Endothelial cell of umbilical vein (primary cell): ENCODE results near the gene KIRREL2. TPM values are rescaled to one million over a fixed set of nuclear protein-coding genes. Genes with fewer than 3 reads are reported as not detected.

Experiments used
- BruUV-seq: library from RNA; stranded (reverse); fragments of 400-500 nt; replicated peaks from 2 replicates; lab custom pipeline; 2021; lab: Mats Ljungman, UMichigan
- CTCF ChIA-PET: fragments of 300-600, 350-600 bp; sonication (Branson Sonifier 250); formaldehyde crosslinking; loops from one replicate; lab custom pipeline; 2021; ENCODE audit warnings: antibody characterized with exemption, inconsistent platforms; lab: Charles Lee
- POLR2A ChIA-PET: fragments of 300-600, 350-600 bp; sonication (Branson Sonifier 250); formaldehyde crosslinking; loops from one replicate; lab custom pipeline; 2021; ENCODE audit warnings: antibody characterized with exemption, inconsistent platforms; lab: Charles Lee
- DNase-seq: peaks from one replicate; pipeline ENCODE4 v3.0.0-alpha.2; 2011; ENCODE audit warnings: low read depth, low spot score
- FAIRE-seq: peaks from 2 replicates; lab custom pipeline; 2011; peaks lifted over from hg19 to GRCh38; lab: Jason Lieb, UNC
- H2AFZ ChIP-seq: 2 replicates; pipeline ENCODE4 v1.6.0; 2012; ENCODE audit warnings: low read depth, low read length, control low read depth, inconsistent platforms
- H3K27ac ChIP-seq: 2 replicates; pipeline ENCODE4 v1.5.1; 2011; ENCODE audit warnings: low read depth, mild to moderate bottlenecking, control low read depth, low read length, moderate library complexity; ENCODE audit not compliant: insufficient read depth
- H3K27me3 ChIP-seq, 2 experiments: 2 replicates each; pipeline versions ENCODE4 v1.6.0 to v1.6.1; 2011; ENCODE audit warnings: low read length in 2 of 2, mixed read lengths in 1 of 2; ENCODE audit not compliant: control insufficient read depth in 2 of 2, insufficient read depth in 2 of 2
- H3K36me3 ChIP-seq, 2 experiments: 2 replicates in 1 of 2; 3 replicates in 1 of 2; pipeline ENCODE4 v1.5.1; 2011; ENCODE audit warnings: low read length in 2 of 2, mild to moderate bottlenecking in 1 of 2, moderate library complexity in 1 of 2; ENCODE audit not compliant: control insufficient read depth in 2 of 2, insufficient read depth in 2 of 2; ENCODE audit errors: extremely low read depth in 1 of 2
- H3K4me1 ChIP-seq: 3 replicates; pipeline ENCODE4 v1.5.1; 2011; ENCODE audit warnings: mild to moderate bottlenecking, low read length; ENCODE audit not compliant: control insufficient read depth, insufficient read depth; ENCODE audit errors: extremely low read depth
- H3K4me2 ChIP-seq: 2 replicates; pipeline ENCODE4 v1.6.1; 2011; ENCODE audit warnings: low read length, control low read depth, mixed read lengths; ENCODE audit not compliant: insufficient read depth
- H3K4me3 ChIP-seq, 3 experiments: fragments of 200-600 bp in 1 of 3; sonication (generic), shearing (Covaris generic) in 1 of 3; replicated peaks in 1 of 3; 2 replicates each; pipeline ENCODE4 v1.5.1; 2011 to 2016; ENCODE audit warnings: control low read depth in 3 of 3, low read length in 3 of 3, mild to moderate bottlenecking in 2 of 3, inconsistent platforms in 1 of 3, low read depth in 1 of 3, moderate library complexity in 1 of 3; ENCODE audit not compliant: insufficient read depth in 1 of 3
- H3K79me2 ChIP-seq: 2 replicates; pipeline ENCODE4 v1.6.0; 2012; ENCODE audit warnings: low read length, inconsistent platforms; ENCODE audit not compliant: control insufficient read depth, insufficient read depth
- H3K9ac ChIP-seq: replicated peaks from 2 replicates; pipeline ENCODE3; 2011; ENCODE audit warnings: low read length, control low read depth; ENCODE audit not compliant: insufficient read depth; ENCODE audit errors: extremely low read depth
- H3K9me1 ChIP-seq: replicated peaks from 3 replicates; pipeline ENCODE4 v1.6.0; 2011; ENCODE audit warnings: mild to moderate bottlenecking, low read length; ENCODE audit not compliant: control insufficient read depth, insufficient read depth; ENCODE audit errors: extremely low read depth
- H3K9me3 ChIP-seq: replicated peaks from 2 replicates; pipeline ENCODE4 v1.5.1; 2012; ENCODE audit warnings: low read length, inconsistent platforms; ENCODE audit not compliant: control insufficient read depth, insufficient read depth
- H4K20me1 ChIP-seq: replicated peaks from 2 replicates; pipeline ENCODE3; 2011; ENCODE audit warnings: mild to moderate bottlenecking, low read length; ENCODE audit not compliant: control insufficient read depth, insufficient read depth; ENCODE audit errors: extremely low read depth
- CTCF ChIP-seq, 2 donors: IDR thresholded peaks; 1 replicate in 1 of 2; 2 replicates in 1 of 2; pipeline ENCODE4 v1.5.1; 2011; ENCODE audit warnings: low read length in 2 of 2, mild to moderate bottlenecking in 2 of 2, moderate library complexity in 2 of 2, control low read depth in 1 of 2, inconsistent platforms in 1 of 2, low read depth in 1 of 2; ENCODE audit not compliant: insufficient read depth in 1 of 2; ENCODE audit errors: extremely low read depth in 1 of 2
- EZH2 ChIP-seq: IDR thresholded peaks from 2 replicates; pipeline ENCODE4 v1.6.1; 2012; ENCODE audit warnings: borderline replicate concordance, low read depth, mild to moderate bottlenecking, moderate library complexity, low read length, inconsistent platforms; ENCODE audit not compliant: severe bottlenecking
- FOS ChIP-seq: IDR thresholded peaks from 2 replicates; pipeline ENCODE4 v1.6.1; 2011; ENCODE audit warnings: mild to moderate bottlenecking, low read length, moderate library complexity, borderline replicate concordance; ENCODE audit not compliant: insufficient read depth
- GATA2 ChIP-seq: IDR thresholded peaks from 2 replicates; pipeline ENCODE4 v1.7.0; 2011; ENCODE audit warnings: low read depth, mild to moderate bottlenecking, moderate library complexity, mixed read lengths, low read length; ENCODE audit not compliant: insufficient read length, insufficient read depth
- JUN ChIP-seq: IDR thresholded peaks from 2 replicates; pipeline ENCODE4 v1.6.1; 2011; ENCODE audit warnings: borderline replicate concordance, low read depth; ENCODE audit not compliant: insufficient read length, insufficient read depth
- MAX ChIP-seq: IDR thresholded peaks from 2 replicates; pipeline ENCODE4 v1.6.1; 2011; ENCODE audit not compliant: insufficient read depth, insufficient read length
- MYC ChIP-seq: IDR thresholded peaks from one replicate; pipeline ENCODE4 v1.6.1; 2011; ENCODE audit warnings: mild to moderate bottlenecking, low read depth, low read length
- POLR2A ChIP-seq: IDR thresholded peaks from 2 replicates; pipeline ENCODE4 v1.6.1; 2012; ENCODE audit warnings: low read depth, mild to moderate bottlenecking, control low read depth, low read length
- POLR2AphosphoS5 ChIP-seq: IDR thresholded peaks from 2 replicates; pipeline ENCODE4 v1.6.1; 2012; ENCODE audit warnings: low read depth, mild to moderate bottlenecking, control low read depth, low read length, moderate library complexity; ENCODE audit not compliant: insufficient read depth
- dilution Hi-C: fragments of 300-500 bp; cut with MboI; formaldehyde crosslinking; loops from one replicate; pipeline ENCODE4 v1.15.0; 2019; ENCODE audit warnings: low sequenced_read_pairs; ENCODE audit not compliant: extremely low pct_ligation_motif_present
- intact Hi-C: fragments of 100-400 bp; cut with micrococcal nuclease; formaldehyde crosslinking; loops from one replicate; pipeline ENCODE4 v1.10.0; 2022
- polyA plus RNA-seq, 4 experiments: library from polyadenylated mRNA; depleted of rRNA in 3 of 4; stranded (reverse) in 3 of 4; unstranded in 1 of 4; fragments of >200 nt; gene quantifications; 2 replicates each; pipeline versions ENCODE4 v1.2.1 to v1.2.3, GENCODE V29; 2011 to 2012; ENCODE audit warnings: missing spikeins in 1 of 4
- total RNA-seq: library from RNA; stranded (reverse); gene quantifications from 2 replicates; pipeline ENCODE4 v1.2.3, GENCODE V29; 2021

KIRREL2 gene
- total and polyA plus RNA-seq, 2 donors (not counting 3 experiments of a cell fraction or from before 2014, with no cell fraction given) = not detected

GRCh38 chr19:35889370-35890112, 32.8 kb downstream of the KIRREL2 start:
- Histone ChIP-seq H3K4me2 (no peak overlapping the region), H3K4me3 (no peak overlapping the region), H3K27ac (no peak overlapping the region), H3K9ac (no peak overlapping the region), H3K27me3 (no peaks in the 10 kb centered on the region), H3K4me1 (no peaks in the 10 kb centered on the region), H2AFZ (no peak overlapping the region), H3K9me3 (no peaks in the 10 kb centered on the region), H3K36me3 (peaks cover 0 to 19% of the 10 kb centered on the region in 2 experiments), H3K79me2 (no peaks in the 10 kb centered on the region), H4K20me1 (no peaks in the 10 kb centered on the region), H3K9me1 (no peaks in the 10 kb centered on the region)
- no TSS peak for BruUV-seq
- FAIRE-seq (no peak), DNase-seq (no peak)
- ChIA-PET POLR2A (no interaction called here), CTCF (no interaction called here)
- dilution Hi-C loops = no loop called here
- intact Hi-C loops = no loop called here
- no peak for TF ChIP-seq GATA2
- TF ChIP-seq MYC = no peak
- no peak for TF ChIP-seq POLR2AphosphoS5
- TF ChIP-seq CTCF (IDR thresholded peaks at IDR 0.05; ENCODE audit: extremely low read depth in 1 of 2, insufficient read depth in 1 of 2, low read depth in 1 of 2, low read length in 2 of 2) = no peak
- TF ChIP-seq POLR2A = no peak
- TF ChIP-seq MAX = no peak
- TF ChIP-seq JUN = no peak
- TF ChIP-seq EZH2 = no peak
- TF ChIP-seq FOS = no peak
